ENCODE measurements around the gene KRT13. TPM values are rescaled to one million over a fixed set of nuclear protein-coding genes. Genes with fewer than 3 reads are reported as not detected.

The KRT13 gene
- total and polyA plus RNA-seq, 7 experiments from 2014 or later: not detected

GRCh38 chr17:41516147-41516829, 10.9 kb upstream of the KRT13 start:
- POLR2A ChIA-PET: no interaction called here

GRCh38 chr17:41513168-41513547, 7.7 kb upstream of the KRT13 start:
- H3K4me3 Mint-ChIP-seq: no peak overlapping the region
- DNase-seq: no peak
- POLR2A ChIA-PET: no interaction called here
- no peaks in the 10 kb centered on the region for H3K27me3 Mint-ChIP-seq
- no peaks in the 10 kb centered on the region for H3K27me3 ChIP-seq (ENCODE audit: control insufficient read depth in 2 of 2, insufficient read depth in 2 of 2, low read length in 2 of 2)
- H3K36me3 ChIP-seq (ENCODE audit: control insufficient read depth in 2 of 3, insufficient read depth in 3 of 3, low read length in 3 of 3): no peaks in the 10 kb centered on the region
- peaks cover 0 to 2% (median 0%) of the 10 kb centered on the region in 7 donors for H3K4me1 Mint-ChIP-seq
- no peak overlapping the region for H3K27ac ChIP-seq (ENCODE audit: low read depth, low read length)
- no peak overlapping the region for H3K4me3 ChIP-seq (ENCODE audit: low read length)
- H3K9me3 Mint-ChIP-seq: peaks cover 0 to 2% (median 0%) of the 10 kb centered on the region in 11 donors
- no peak overlapping the region for H3K27ac Mint-ChIP-seq
- intact Hi-C loops (cut with micrococcal nuclease): no loop called here
- no peaks in the 10 kb centered on the region for H3K4me1 ChIP-seq (ENCODE audit: control insufficient read depth in 2 of 2, insufficient read depth in 2 of 2, low read length in 2 of 2)
- H3K9me3 ChIP-seq (ENCODE audit: control insufficient read depth in 2 of 3, low read length in 3 of 3): no peaks in the 10 kb centered on the region
- CTCF ChIA-PET: no interaction called here
- no peak for ATAC-seq
- no peaks in the 10 kb centered on the region for H3K36me3 Mint-ChIP-seq

More at GRCh38 chr17:41516147-41516829, 10.9 kb upstream of the KRT13 start:
- CTCF ChIA-PET: no interaction called here
- Histone ChIP-seq H3K4me1 (ENCODE audit: control insufficient read depth in 2 of 2, insufficient read depth in 2 of 2, low read length in 2 of 2) (no peaks in the 10 kb centered on the region), H3K27ac (ENCODE audit: low read depth, low read length) (no peak overlapping the region), H3K36me3 (ENCODE audit: control insufficient read depth in 2 of 3, insufficient read depth in 3 of 3, low read length in 3 of 3) (no peaks in the 10 kb centered on the region), H3K27me3 (ENCODE audit: control insufficient read depth in 2 of 2, insufficient read depth in 2 of 2, low read length in 2 of 2) (no peaks in the 10 kb centered on the region), H3K4me3 (ENCODE audit: low read length) (no peak overlapping the region), H3K9me3 (ENCODE audit: control insufficient read depth in 2 of 3, low read length in 3 of 3) (no peaks in the 10 kb centered on the region)
- H3K27me3 Mint-ChIP-seq: no peaks in the 10 kb centered on the region
- peaks cover 0 to 2% (median 0%) of the 10 kb centered on the region in 11 donors for H3K9me3 Mint-ChIP-seq
- intact Hi-C loops (cut with micrococcal nuclease): no loop called here
- H3K36me3 Mint-ChIP-seq: no peaks in the 10 kb centered on the region
- ATAC-seq (no peak), DNase-seq (no peak)
- H3K4me1 Mint-ChIP-seq: peaks cover 0 to 2% (median 0%) of the 10 kb centered on the region in 7 donors
- no peak overlapping the region for H3K27ac Mint-ChIP-seq
- H3K4me3 Mint-ChIP-seq: no peak overlapping the region

- Histone ChIP-seq H3K27me3 (ENCODE audit: control insufficient read depth in 2 of 2, insufficient read depth in 2 of 2, low read length in 2 of 2) (no peaks in the 10 kb centered on the region), H3K27ac (ENCODE audit: low read depth, low read length) (no peak overlapping the region), H3K36me3 (ENCODE audit: control insufficient read depth in 2 of 3, insufficient read depth in 3 of 3, low read length in 3 of 3) (no peaks in the 10 kb centered on the region), H3K4me3 (ENCODE audit: low read length) (no peak overlapping the region), H3K9me3 (ENCODE audit: control insufficient read depth in 2 of 3, low read length in 3 of 3) (no peaks in the 10 kb centered on the region), H3K4me1 (ENCODE audit: control insufficient read depth in 2 of 2, insufficient read depth in 2 of 2, low read length in 2 of 2) (no peaks in the 10 kb centered on the region)
- Mint-ChIP-seq H3K4me1 (peaks cover 0 to 2% (median 0%) of the 10 kb centered on the region in 7 donors), H3K9me3 (peaks cover 0 to 2% (median 0%) of the 10 kb centered on the region in 11 donors), H3K36me3 (no peaks in the 10 kb centered on the region), H3K4me3 (no peak overlapping the region), H3K27me3 (no peaks in the 10 kb centered on the region), H3K27ac (peak overlapping the region in 3 of 9 donors; percentile 20 to 42 (median 28))
- DNase-seq (no peak), ATAC-seq (no peak)
- ChIA-PET POLR2A (no interaction called here), CTCF (no interaction called here)
- intact Hi-C loops (cut with micrococcal nuclease): no loop called here
Measured at GRCh38 chr17:41512546-41513167, 7.2 kb upstream of the KRT13 start.

GRCh38 chr17:41511716-41512115, 6.3 kb upstream of the KRT13 start:
- POLR2A ChIA-PET: no interaction called here
- DNase-seq (no peak), ATAC-seq (no peak)
- no peak overlapping the region for H3K27ac Mint-ChIP-seq
- no peak overlapping the region for H3K4me3 Mint-ChIP-seq
- Histone ChIP-seq H3K9me3 (ENCODE audit: control insufficient read depth in 2 of 3, low read length in 3 of 3) (no peaks in the 10 kb centered on the region), H3K27ac (ENCODE audit: low read depth, low read length) (no peak overlapping the region), H3K27me3 (ENCODE audit: control insufficient read depth in 2 of 2, insufficient read depth in 2 of 2, low read length in 2 of 2) (no peaks in the 10 kb centered on the region), H3K4me1 (ENCODE audit: control insufficient read depth in 2 of 2, insufficient read depth in 2 of 2, low read length in 2 of 2) (no peaks in the 10 kb centered on the region), H3K36me3 (ENCODE audit: control insufficient read depth in 2 of 3, insufficient read depth in 3 of 3, low read length in 3 of 3) (no peaks in the 10 kb centered on the region), H3K4me3 (ENCODE audit: low read length) (no peak overlapping the region)
- H3K27me3 Mint-ChIP-seq: no peaks in the 10 kb centered on the region
- no peaks in the 10 kb centered on the region for H3K9me3 Mint-ChIP-seq
- intact Hi-C loops (cut with micrococcal nuclease): no loop called here
- H3K4me1 Mint-ChIP-seq: peaks cover 0 to 2% (median 0%) of the 10 kb centered on the region in 7 donors
- CTCF ChIA-PET: interaction anchor here (0.5 kb wide), 1 partner anchor 155 kb away, joined by 3 read pairs; no protein-coding TSS in a partner anchor
- no peaks in the 10 kb centered on the region for H3K36me3 Mint-ChIP-seq

- no peak for DNase-seq
- no peaks in the 10 kb centered on the region for H3K27me3 Mint-ChIP-seq
- no peak overlapping the region for H3K27ac ChIP-seq (ENCODE audit: low read depth, low read length)
- H3K4me3 ChIP-seq (ENCODE audit: low read length): no peak overlapping the region
- ChIA-PET CTCF (no interaction called here), POLR2A (no interaction called here)
- no peak overlapping the region for H3K4me3 Mint-ChIP-seq
- no peaks in the 10 kb centered on the region for H3K36me3 ChIP-seq (ENCODE audit: control insufficient read depth in 2 of 3, insufficient read depth in 3 of 3, low read length in 3 of 3)
- H3K9me3 Mint-ChIP-seq: no peaks in the 10 kb centered on the region
- intact Hi-C loops (cut with micrococcal nuclease): no loop called here
- H3K27me3 ChIP-seq (ENCODE audit: control insufficient read depth in 2 of 2, insufficient read depth in 2 of 2, low read length in 2 of 2): no peaks in the 10 kb centered on the region
- no peaks in the 10 kb centered on the region for H3K9me3 ChIP-seq (ENCODE audit: control insufficient read depth in 2 of 3, low read length in 3 of 3)
- H3K27ac Mint-ChIP-seq: no peak overlapping the region
- H3K4me1 ChIP-seq (ENCODE audit: control insufficient read depth in 2 of 2, insufficient read depth in 2 of 2, low read length in 2 of 2): no peaks in the 10 kb centered on the region
- no peaks in the 10 kb centered on the region for H3K36me3 Mint-ChIP-seq
- ATAC-seq: no peak
- no peaks in the 10 kb centered on the region for H3K4me1 Mint-ChIP-seq
Measured at GRCh38 chr17:41511116-41511515, 5.7 kb upstream of the KRT13 start.

- H3K4me1 ChIP-seq (ENCODE audit: control insufficient read depth in 2 of 2, insufficient read depth in 2 of 2, low read length in 2 of 2): no peaks in the 10 kb centered on the region
- Mint-ChIP-seq H3K27ac (no peak overlapping the region), H3K4me3 (no peak overlapping the region), H3K9me3 (no peaks in the 10 kb centered on the region), H3K36me3 (no peaks in the 10 kb centered on the region), H3K4me1 (no peaks in the 10 kb centered on the region), H3K27me3 (no peaks in the 10 kb centered on the region)
- DNase-seq (no peak), ATAC-seq (no peak)
- POLR2A ChIA-PET: no interaction called here
- no peaks in the 10 kb centered on the region for H3K27me3 ChIP-seq (ENCODE audit: control insufficient read depth in 2 of 2, insufficient read depth in 2 of 2, low read length in 2 of 2)
- no peaks in the 10 kb centered on the region for H3K36me3 ChIP-seq (ENCODE audit: control insufficient read depth in 2 of 3, insufficient read depth in 3 of 3, low read length in 3 of 3)
- no peak overlapping the region for H3K4me3 ChIP-seq (ENCODE audit: low read length)
- CTCF ChIA-PET: no interaction called here
- intact Hi-C loops (cut with micrococcal nuclease): no loop called here
- no peak overlapping the region for H3K27ac ChIP-seq (ENCODE audit: low read depth, low read length)
- no peaks in the 10 kb centered on the region for H3K9me3 ChIP-seq (ENCODE audit: control insufficient read depth in 2 of 3, low read length in 3 of 3)
Measured at GRCh38 chr17:41510251-41511065, 5.0 kb upstream of the KRT13 start.
